Natural killer cell (primary cell): ENCODE results near the gene CDK14. TPM values are rescaled to one million over a fixed set of nuclear protein-coding genes. Genes with fewer than 3 reads are reported as not detected.

ENCODE experiments used
- ATAC-seq, 3 donors: fragments of 150-1000 bp in 2 of 3; fragments of 200-7000 bp in 1 of 3; cut with Tn5 transposase; 1 replicate in 1 of 3; 2 replicates in 2 of 3; pipeline ENCODE4 v1.10.0; 2021; ENCODE audit warnings: mild to moderate bottlenecking in 2 of 3, moderate library complexity in 2 of 3
- DNase-seq, 2 donors: peaks; one replicate each; pipeline versions ENCODE4 v3.0.0 to v3.0.0-alpha.2; 2013 to 2021; ENCODE audit warnings: mixed read lengths in 1 of 2
- H3K27ac ChIP-seq: one replicate; pipeline ENCODE4 v1.5.1; 2013; ENCODE audit warnings: mild to moderate bottlenecking, low read length
- H3K27me3 ChIP-seq: one replicate; pipeline ENCODE4 v1.6.1; 2013; ENCODE audit warnings: low read length; ENCODE audit not compliant: control insufficient read depth, insufficient read depth
- H3K36me3 ChIP-seq: one replicate; pipeline ENCODE4 v1.6.1; 2013; ENCODE audit warnings: low read length; ENCODE audit not compliant: control insufficient read depth, insufficient read depth
- H3K4me1 ChIP-seq: one replicate; pipeline ENCODE4 v1.6.1; 2013; ENCODE audit warnings: low read length; ENCODE audit not compliant: control insufficient read depth, insufficient read depth
- H3K4me3 ChIP-seq: one replicate; pipeline ENCODE4 v1.5.1; 2013; ENCODE audit warnings: low read length
- H3K9me3 ChIP-seq: one replicate; pipeline ENCODE4 v1.6.1; 2013; ENCODE audit warnings: low read length; ENCODE audit not compliant: control insufficient read depth, insufficient read depth
- H3K27ac Mint-ChIP-seq, 2 donors: one replicate each; pipeline ENCODE4 v1.8.0; 2022; ENCODE audit warnings: mild to moderate bottlenecking in 2 of 2, mixed read lengths in 2 of 2, moderate library complexity in 1 of 2
- H3K27me3 Mint-ChIP-seq, 2 donors: one replicate each; pipeline ENCODE4 v1.8.0; 2022; ENCODE audit warnings: low read depth in 2 of 2, mixed read lengths in 2 of 2
- H3K36me3 Mint-ChIP-seq: one replicate; pipeline ENCODE4 v1.8.0; 2022; ENCODE audit warnings: mixed read lengths
- H3K4me1 Mint-ChIP-seq, 2 donors: one replicate each; pipeline ENCODE4 v1.8.0; 2022; ENCODE audit warnings: mixed read lengths in 2 of 2
- H3K4me3 Mint-ChIP-seq: one replicate; pipeline ENCODE4 v1.8.0; 2022; ENCODE audit warnings: mild to moderate bottlenecking, moderate library complexity, mixed read lengths
- H3K9me3 Mint-ChIP-seq, 2 donors: one replicate each; pipeline ENCODE4 v1.8.0; 2022; ENCODE audit warnings: mixed read lengths in 2 of 2
- WGBS: methylation state at CpG from one replicate; pipeline ENCODE4 v1.1.7; 2013; ENCODE audit warnings: missing lambda C conversion rate; ENCODE audit not compliant: insufficient coverage; 5-methylcytosine and 5-hydroxymethylcytosine counted together
- intact Hi-C: fragments of 100-400 bp; cut with micrococcal nuclease; formaldehyde crosslinking; loops from one replicate; pipeline ENCODE4 v1.14.2; 2022
- total RNA-seq, 4 donors: library from RNA; stranded (reverse); fragments of 120-200 nt in 1 of 4; gene quantifications; one replicate each; pipeline versions ENCODE4 v1.2.3 to v1.2.4, GENCODE V29; 2013 to 2022
- TF ChIP-seq, protein P1 (sequence below): fragments of 200-600 bp; IDR thresholded peaks from one replicate; pipeline ENCODE4 v1.8.0; 2022; ENCODE audit warnings: antibody characterized with exemption

CDK14 gene
- total RNA-seq, 3 donors from 2014 or later (not counting 1 experiment from before 2014, with no cell fraction given): 1.2 to 12.5 (median 1.9) TPM

DNA sequence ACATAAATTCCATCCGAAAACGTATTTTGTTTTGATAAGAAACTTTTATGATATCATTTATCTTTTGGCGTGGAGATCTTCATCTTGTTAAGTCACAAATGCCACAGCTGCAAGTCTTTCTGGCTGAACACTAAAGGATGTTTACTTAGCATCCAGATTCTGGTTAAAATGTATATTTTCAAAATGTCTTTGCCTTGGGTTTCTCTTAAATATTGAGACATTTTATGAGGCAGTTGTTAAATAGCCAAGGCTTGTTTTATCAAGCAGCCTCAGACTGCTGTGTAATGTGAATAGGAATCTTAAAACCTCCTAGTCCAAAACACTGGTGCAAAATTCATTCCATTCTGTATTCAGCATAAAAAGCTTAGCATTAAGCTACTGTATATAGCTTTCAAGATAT is 531.8 kb downstream of the CDK14 start:
- Mint-ChIP-seq H3K4me1 (no peaks in the 10 kb centered on the region), H3K27ac (no peak overlapping the region), H3K36me3 (no peaks in the 10 kb centered on the region), H3K9me3 (peaks cover 3% of the 10 kb centered on the region in 2 donors), H3K4me3 (no peak overlapping the region), H3K27me3 (no peaks in the 10 kb centered on the region)
- no peaks in the 10 kb centered on the region for H3K36me3 ChIP-seq
- 91% methylated on average over 3 of the region's 3 CpGs for WGBS
- H3K4me3 ChIP-seq: no peak overlapping the region
- no peak overlapping the region for H3K27ac ChIP-seq
- intact Hi-C loops: no loop called here
- DNase-seq: no peak
- no peaks in the 10 kb centered on the region for H3K4me1 ChIP-seq
- ATAC-seq: no peak
- TF ChIP-seq, protein P1, sequence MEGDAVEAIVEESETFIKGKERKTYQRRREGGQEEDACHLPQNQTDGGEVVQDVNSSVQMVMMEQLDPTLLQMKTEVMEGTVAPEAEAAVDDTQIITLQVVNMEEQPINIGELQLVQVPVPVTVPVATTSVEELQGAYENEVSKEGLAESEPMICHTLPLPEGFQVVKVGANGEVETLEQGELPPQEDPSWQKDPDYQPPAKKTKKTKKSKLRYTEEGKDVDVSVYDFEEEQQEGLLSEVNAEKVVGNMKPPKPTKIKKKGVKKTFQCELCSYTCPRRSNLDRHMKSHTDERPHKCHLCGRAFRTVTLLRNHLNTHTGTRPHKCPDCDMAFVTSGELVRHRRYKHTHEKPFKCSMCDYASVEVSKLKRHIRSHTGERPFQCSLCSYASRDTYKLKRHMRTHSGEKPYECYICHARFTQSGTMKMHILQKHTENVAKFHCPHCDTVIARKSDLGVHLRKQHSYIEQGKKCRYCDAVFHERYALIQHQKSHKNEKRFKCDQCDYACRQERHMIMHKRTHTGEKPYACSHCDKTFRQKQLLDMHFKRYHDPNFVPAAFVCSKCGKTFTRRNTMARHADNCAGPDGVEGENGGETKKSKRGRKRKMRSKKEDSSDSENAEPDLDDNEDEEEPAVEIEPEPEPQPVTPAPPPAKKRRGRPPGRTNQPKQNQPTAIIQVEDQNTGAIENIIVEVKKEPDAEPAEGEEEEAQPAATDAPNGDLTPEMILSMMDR: no peak
- no peaks in the 10 kb centered on the region for H3K27me3 ChIP-seq
- no peaks in the 10 kb centered on the region for H3K9me3 ChIP-seq

GRCh38 chr7:91128683-91129348 is 532.7 kb downstream of the CDK14 start:
- WGBS: 83% methylated on average over 4 of the region's 6 CpGs
- TF ChIP-seq, protein P1: no peak
- ATAC-seq (no peak), DNase-seq (no peak)
- H3K27me3 ChIP-seq: no peaks in the 10 kb centered on the region
- no peaks in the 10 kb centered on the region for H3K36me3 ChIP-seq
- H3K27ac ChIP-seq: no peak overlapping the region
- H3K9me3 Mint-ChIP-seq: peaks cover 0 to 3% of the 10 kb centered on the region in 2 donors
- H3K27ac Mint-ChIP-seq: no peak overlapping the region
- H3K36me3 Mint-ChIP-seq: no peaks in the 10 kb centered on the region
- intact Hi-C loops: no loop called here
- no peaks in the 10 kb centered on the region for H3K4me1 Mint-ChIP-seq
- no peaks in the 10 kb centered on the region for H3K9me3 ChIP-seq
- H3K4me3 ChIP-seq: no peak overlapping the region
- no peaks in the 10 kb centered on the region for H3K27me3 Mint-ChIP-seq
- H3K4me3 Mint-ChIP-seq: no peak overlapping the region
- H3K4me1 ChIP-seq: no peaks in the 10 kb centered on the region

DNA sequence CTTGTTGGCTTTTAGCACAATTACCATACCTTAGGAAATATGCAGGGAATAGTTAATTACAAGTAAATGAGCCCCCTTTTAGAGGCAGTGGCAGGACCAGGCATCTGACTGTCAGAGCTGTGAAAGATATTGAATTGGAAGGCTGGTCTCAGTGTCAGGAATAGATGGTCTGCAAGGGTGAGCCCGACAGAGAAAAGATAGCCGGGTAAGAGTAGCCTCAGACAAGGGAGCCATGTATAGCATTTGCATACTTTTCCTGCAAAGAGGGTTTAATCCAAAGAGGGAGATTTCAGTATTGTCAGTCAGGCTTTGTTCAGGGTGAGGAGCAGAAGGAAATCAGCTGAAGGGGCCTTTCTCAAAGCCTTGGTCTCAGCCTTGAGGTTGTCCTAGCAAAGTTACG is 539.2 kb downstream of the CDK14 start:
- Mint-ChIP-seq H3K4me3 (no peak overlapping the region), H3K36me3 (no peaks in the 10 kb centered on the region), H3K27ac (no peak overlapping the region), H3K4me1 (no peaks in the 10 kb centered on the region), H3K9me3 (peaks cover 3% of the 10 kb centered on the region in 2 donors), H3K27me3 (no peaks in the 10 kb centered on the region)
- no peak for ATAC-seq
- TF ChIP-seq, protein P1: no peak
- Histone ChIP-seq H3K4me3 (no peak overlapping the region), H3K27me3 (no peaks in the 10 kb centered on the region), H3K36me3 (no peaks in the 10 kb centered on the region), H3K27ac (no peak overlapping the region), H3K9me3 (no peaks in the 10 kb centered on the region), H3K4me1 (no peaks in the 10 kb centered on the region)
- DNase-seq: no peak
- intact Hi-C loops: no loop called here
- WGBS: 94% methylated on average over 3 of the region's 3 CpGs
